ENCODE results near the gene ITSN1.

ITSN1 gene

GRCh38 chr21:33932731-33933130 is 290.4 kb downstream of the ITSN1 start:
- no peak for DNase-seq (ENCODE audit: low read depth)

- no peak for DNase-seq (ENCODE audit: low read depth)
Observed at GRCh38 chr21:33936301-33937038, 294.2 kb downstream of the ITSN1 start.

GRCh38 chr21:33937146-33937545 is 294.8 kb downstream of the ITSN1 start:
- no peak for DNase-seq (ENCODE audit: low read depth)

- DNase-seq (ENCODE audit: low read depth) = no peak
Observed at GRCh38 chr21:33937931-33938339, 295.6 kb downstream of the ITSN1 start.

GRCh38 chr21:33938381-33938780 is 296.1 kb downstream of the ITSN1 start:
- no peak for DNase-seq (ENCODE audit: low read depth)

GRCh38 chr21:33939226-33939625 is 296.9 kb downstream of the ITSN1 start:
- no peak for DNase-seq (ENCODE audit: low read depth)

- no peak for DNase-seq (ENCODE audit: low read depth)
Observed at GRCh38 chr21:33940164-33940880, 298.0 kb downstream of the ITSN1 start.

- no peak for DNase-seq (ENCODE audit: low read depth)
Observed at GRCh38 chr21:33940881-33941245, 298.6 kb downstream of the ITSN1 start.

GRCh38 chr21:33942426-33942825 is 300.1 kb downstream of the ITSN1 start:
- no peak for DNase-seq (ENCODE audit: low read depth)

- no peak for DNase-seq (ENCODE audit: low read depth)
Observed at GRCh38 chr21:33943293-33943692, 301.0 kb downstream of the ITSN1 start.

GRCh38 chr21:33944185-33944763 is 302.0 kb downstream of the ITSN1 start:
- DNase-seq (ENCODE audit: low read depth) = no peak

- no peak for DNase-seq (ENCODE audit: low read depth)
Observed at GRCh38 chr21:33945652-33946270, 303.5 kb downstream of the ITSN1 start.

- peak; percentile 86 for DNase-seq (ENCODE audit: low read depth)
Observed at GRCh38 chr21:33947451-33948095, 305.3 kb downstream of the ITSN1 start.

- DNase-seq (ENCODE audit: low read depth) = no peak
Observed at GRCh38 chr21:33948096-33948950, 306.0 kb downstream of the ITSN1 start.

- DNase-seq (ENCODE audit: low read depth) = no peak
Observed at GRCh38 chr21:33948951-33949444, 306.7 kb downstream of the ITSN1 start.

All from GM04503 (cell line).